AG04450 (cell line): ENCODE data around the gene SART3. TPM values are rescaled to one million over a fixed set of nuclear protein-coding genes. Genes with fewer than 3 reads are reported as not detected.
A peak's percentile ranks its signal among the peaks of the same experiment; 100 is the strongest.

Experiments
- CTCF ChIA-PET: fragments of 300-600, 350-600 bp; formaldehyde crosslinking; extraction: SDS; loops from one replicate; lab custom pipeline; 2022; ENCODE audit warnings: antibody characterized with exemption, inconsistent platforms; lab: Charles Lee
- POLR2A ChIA-PET: fragments of 350-600 bp; formaldehyde crosslinking; extraction: SDS; loops from one replicate; lab custom pipeline; 2021; ENCODE audit warnings: antibody characterized with exemption, inconsistent platforms; lab: Yijun Ruan, JAX
- DNase-seq: peaks from one replicate; pipeline ENCODE4 v3.0.0-alpha.2; 2011; ENCODE audit warnings: low read depth, low spot score
- H3K27ac ChIP-seq: one replicate; pipeline ENCODE4 v1.5.1; 2012; ENCODE audit warnings: low read depth, low read length, control low read depth
- H3K27me3 ChIP-seq: one replicate; pipeline ENCODE4 v1.6.0; 2012; ENCODE audit warnings: low read length; ENCODE audit not compliant: control insufficient read depth, insufficient read depth
- H3K4me3 ChIP-seq: 2 replicates; pipeline ENCODE4 v1.5.1; 2011; ENCODE audit warnings: mild to moderate bottlenecking, low read depth, low read length, control low read depth
- H3K9me3 ChIP-seq: 2 replicates; pipeline ENCODE4 v1.5.1; 2012; ENCODE audit warnings: low read length; ENCODE audit not compliant: control insufficient read depth, insufficient read depth
- CTCF ChIP-seq: IDR thresholded peaks from 2 replicates; pipeline ENCODE4 v1.5.1; 2011; ENCODE audit warnings: low read depth, low read length, control low read depth, inconsistent platforms
- polyA plus RNA-seq: library from polyadenylated mRNA; depleted of rRNA; stranded (reverse); fragments of >200 nt; gene quantifications from 2 replicates; pipeline ENCODE4 v1.2.3, GENCODE V29; 2011

The SART3 gene
- polyA plus RNA-seq, 1 experiment: 23.9 TPM

DNA sequence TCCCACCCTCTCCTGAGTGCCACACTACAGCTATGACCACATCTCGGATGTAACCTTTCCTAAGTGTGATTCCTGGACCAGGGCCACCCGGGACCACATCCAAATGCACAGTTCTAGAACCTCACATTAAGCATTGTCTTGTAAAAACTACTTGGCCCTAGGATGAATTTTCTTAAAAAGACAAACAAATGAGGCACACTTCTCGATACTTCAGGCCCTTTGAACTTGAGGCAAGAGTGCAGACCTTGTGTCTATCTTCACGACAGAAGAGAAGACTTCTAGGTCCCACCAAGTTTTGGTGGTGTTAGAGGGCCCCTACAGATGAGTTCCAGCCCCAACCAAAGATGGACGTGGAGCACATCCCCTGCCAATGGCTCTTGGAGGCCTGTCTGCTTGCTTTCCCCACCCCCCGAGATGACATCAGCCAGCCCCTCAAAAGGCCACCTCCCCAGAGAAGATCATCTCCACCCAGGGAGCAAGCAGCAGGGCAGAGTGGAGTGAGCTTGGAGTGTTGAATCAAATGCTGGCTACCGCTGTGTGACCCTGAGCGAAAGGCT is 10.7 kb upstream of the SART3 start:
- no peaks in the 10 kb centered on the region for H3K9me3 ChIP-seq
- H3K27ac ChIP-seq: peak overlapping the region; percentile 21
- no peak overlapping the region for H3K4me3 ChIP-seq
- CTCF ChIA-PET: interaction anchor here (0.5 to 15.8 kb wide), 11 partner anchors 17 to 381 kb away, joined by 3 to 508 read pairs (median 9); no protein-coding TSS in a partner anchor
- TF ChIP-seq CTCF: no peak
- POLR2A ChIA-PET: no interaction called here
- DNase-seq: no peak
- no peaks in the 10 kb centered on the region for H3K27me3 ChIP-seq

GRCh38 chr12:108570743-108571608 is 10.0 kb upstream of the SART3 start:
- Histone ChIP-seq H3K27ac (peak overlapping the region; percentile 21), H3K4me3 (no peak overlapping the region), H3K27me3 (no peaks in the 10 kb centered on the region), H3K9me3 (no peaks in the 10 kb centered on the region)
- ChIA-PET CTCF (interaction anchor here (0.5 to 15.8 kb wide), 30 partner anchors 9 to 381 kb away, joined by 3 to 508 read pairs (median 4); partner anchors contain the start of gene ISCU), POLR2A (no interaction called here)
- DNase-seq: no peak
- TF ChIP-seq CTCF: peak; percentile 59

- CTCF ChIA-PET: interaction anchor here (1.2 to 15.8 kb wide), 5 partner anchors 43 to 382 kb away, joined by 3 to 508 read pairs (median 6); no protein-coding TSS in a partner anchor
- Histone ChIP-seq H3K4me3 (no peak overlapping the region), H3K27me3 (no peaks in the 10 kb centered on the region), H3K27ac (no peak overlapping the region), H3K9me3 (no peaks in the 10 kb centered on the region)
- no peak for TF ChIP-seq CTCF
- no peak for DNase-seq
- POLR2A ChIA-PET: no interaction called here
These were observed 7.6 kb upstream of the SART3 start for GRCh38 chr12:108568338-108569154.

DNA sequence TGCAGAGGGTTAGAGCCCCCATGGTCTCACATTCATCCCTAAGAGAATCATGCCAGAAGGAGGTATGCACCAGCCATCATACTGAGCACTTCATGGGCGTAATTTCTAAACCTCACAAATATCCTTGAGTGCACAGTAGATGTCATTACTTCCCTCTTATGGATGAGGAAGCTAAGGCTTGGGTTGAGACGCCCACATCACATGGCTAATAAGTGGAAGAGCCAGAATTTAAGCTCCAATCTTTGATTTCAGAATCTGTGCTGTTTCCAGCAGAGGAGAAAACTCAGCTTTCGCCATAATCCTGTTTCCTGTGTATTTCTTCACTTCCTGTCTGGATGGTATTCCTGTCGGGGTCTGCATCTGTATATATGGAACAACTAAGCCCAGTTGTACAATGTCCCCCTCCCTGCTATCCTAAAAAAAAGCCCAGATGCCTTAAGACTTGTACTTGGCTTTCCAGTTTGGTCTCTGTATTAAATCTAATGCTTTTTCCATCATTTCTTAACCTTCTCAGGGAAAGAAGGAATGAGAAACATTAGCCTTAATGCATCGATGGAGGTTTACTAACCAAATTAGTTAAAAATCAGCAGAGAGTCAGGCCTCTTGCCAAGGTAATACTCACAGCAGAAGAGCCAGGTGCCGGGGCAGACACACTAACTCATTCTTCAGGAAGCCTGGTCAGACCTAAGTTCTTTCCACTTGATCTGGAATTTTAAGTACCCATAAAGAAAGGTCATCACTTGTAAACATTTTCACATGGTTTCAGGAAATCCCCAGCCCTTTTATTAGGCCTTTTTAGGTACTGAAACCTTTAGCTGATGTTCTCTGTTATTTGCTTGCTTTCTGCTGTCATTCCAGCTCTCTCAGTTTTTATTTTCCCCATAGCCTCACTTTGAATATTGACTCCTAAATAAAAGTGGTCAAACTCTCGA is 6.7 kb upstream of the SART3 start:
- no peak for DNase-seq
- ChIA-PET CTCF (interaction anchor here (1.3 to 15.8 kb wide), 4 partner anchors 44 to 383 kb away, joined by 4 to 508 read pairs (median 18); no protein-coding TSS in a partner anchor), POLR2A (interaction anchor here (0.6 kb wide), 1 partner anchor 30 kb away, joined by 3 read pairs; the partner anchor contains the start of gene TMEM119)
- no peaks in the 10 kb centered on the region for H3K27me3 ChIP-seq
- no peaks in the 10 kb centered on the region for H3K9me3 ChIP-seq
- H3K27ac ChIP-seq: peak overlapping the region; percentile 24
- no peak for TF ChIP-seq CTCF
- no peak overlapping the region for H3K4me3 ChIP-seq
